Activated CD8-positive, alpha-beta memory T cell treated with anti-CD3 and anti-CD28 coated beads, Interleukin-2, amount 50 U/mL, for 1 hour (primary cell): ENCODE results near the gene PF4V1.
"Not testable (repeated sequence)": the region's sequence is repeated elsewhere in the genome, so short reads cannot be mapped to it uniquely, and the experiment has no call there.

Source experiments
- DNase-seq: peaks from one replicate; pipeline ENCODE4 v3.0.0-alpha.2; 2020; ENCODE audit errors: extremely low read depth

The PF4V1 gene

GRCh38 chr4:73870768-73871167 is 17.7 kb downstream of the PF4V1 start:
- no peak for DNase-seq

DNA sequence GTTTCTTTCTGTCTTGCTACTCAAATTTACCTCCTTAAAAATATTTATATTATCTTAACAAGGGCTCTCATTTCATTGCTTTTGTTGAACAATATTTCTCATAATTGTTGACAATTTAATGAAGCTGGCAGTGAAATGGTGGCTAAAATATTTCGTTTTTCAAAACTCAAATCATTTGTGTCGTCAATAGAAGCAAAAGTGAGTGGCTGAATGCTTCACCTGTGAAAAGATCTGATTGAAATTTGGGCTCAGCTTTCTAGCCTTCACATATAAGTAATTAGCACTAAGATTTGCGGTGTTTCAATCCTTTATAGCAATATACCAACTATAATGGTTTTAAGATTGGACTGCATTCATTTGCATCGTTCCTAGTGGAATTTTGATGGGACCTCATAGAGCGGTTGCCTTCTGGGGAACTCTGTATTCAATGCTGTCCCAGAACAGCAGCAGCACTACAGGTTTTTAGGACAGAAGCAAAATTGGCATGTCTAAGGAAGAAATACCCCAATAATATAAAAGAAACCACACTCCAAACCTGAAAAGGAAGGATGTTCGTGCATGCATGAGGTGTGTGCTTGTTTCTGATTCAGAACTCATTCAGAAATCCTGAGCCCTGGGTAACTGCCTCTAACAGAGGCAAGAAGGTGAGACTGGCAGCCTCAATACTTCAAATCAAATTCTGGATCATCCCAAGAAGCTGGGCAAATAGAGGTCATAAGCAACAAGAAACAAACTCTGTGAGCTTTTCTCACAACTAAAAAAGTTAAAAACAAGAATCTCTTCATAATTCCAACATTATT is 18.6 kb downstream of the PF4V1 start:
- DNase-seq = no peak

DNA sequence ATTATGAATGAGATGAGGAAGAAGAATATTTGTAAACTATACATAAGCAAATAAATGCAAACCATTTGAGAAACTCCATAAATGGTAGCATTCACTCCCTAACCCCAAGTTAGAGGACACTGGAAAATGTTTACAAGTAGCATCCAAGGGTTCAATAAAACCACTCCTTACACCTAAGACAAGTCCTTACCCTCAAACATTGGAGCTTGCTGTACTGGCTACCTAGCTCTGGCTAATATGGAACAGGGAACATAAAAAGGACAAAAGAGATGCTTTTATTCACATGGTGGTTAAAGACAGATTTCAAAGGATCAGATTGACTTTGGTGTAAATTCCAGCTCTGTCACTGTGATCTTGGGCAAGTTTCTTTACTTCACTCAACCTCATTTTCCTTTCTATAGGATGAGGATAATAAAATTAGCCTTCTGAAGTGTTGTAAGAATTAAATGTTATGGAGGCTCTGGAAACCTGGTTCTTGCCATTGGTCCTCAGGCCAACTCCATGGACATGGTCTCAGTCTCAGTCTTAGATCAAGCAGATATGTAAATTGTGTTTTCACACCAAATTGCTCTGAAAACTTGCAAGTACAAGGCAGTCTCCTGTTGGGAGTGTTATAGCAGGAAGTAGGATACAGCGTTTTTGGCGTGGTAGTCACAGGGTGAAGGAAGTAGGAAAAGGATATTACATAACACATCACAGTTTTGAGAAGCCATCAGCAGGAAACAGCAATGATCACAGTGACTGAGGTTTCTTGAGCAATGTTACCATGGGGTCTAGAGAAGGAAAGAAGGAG is 19.4 kb downstream of the PF4V1 start:
- DNase-seq = no peak

DNA sequence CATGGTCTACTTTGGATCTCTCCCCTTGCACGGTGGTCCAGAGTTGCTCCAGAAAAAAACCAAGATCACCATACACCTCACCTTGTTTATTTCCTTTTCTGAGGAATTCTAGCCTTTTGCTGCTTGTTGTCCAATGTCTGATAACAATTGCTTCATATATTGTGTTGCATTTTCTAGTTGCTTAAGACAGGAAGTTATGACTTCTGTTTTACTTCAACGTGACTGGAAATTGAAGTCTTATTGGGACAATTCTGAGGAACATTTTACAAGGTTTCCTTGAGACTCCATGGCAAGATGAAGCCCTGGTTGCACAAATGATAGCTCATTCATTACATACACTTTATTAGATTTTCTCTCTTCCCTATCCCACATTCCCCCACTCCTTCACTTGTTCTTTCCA is 21.3 kb downstream of the PF4V1 start:
- no peak for DNase-seq

GRCh38 chr4:73875401-73875800 is 22.3 kb downstream of the PF4V1 start:
- DNase-seq = no peak

DNA sequence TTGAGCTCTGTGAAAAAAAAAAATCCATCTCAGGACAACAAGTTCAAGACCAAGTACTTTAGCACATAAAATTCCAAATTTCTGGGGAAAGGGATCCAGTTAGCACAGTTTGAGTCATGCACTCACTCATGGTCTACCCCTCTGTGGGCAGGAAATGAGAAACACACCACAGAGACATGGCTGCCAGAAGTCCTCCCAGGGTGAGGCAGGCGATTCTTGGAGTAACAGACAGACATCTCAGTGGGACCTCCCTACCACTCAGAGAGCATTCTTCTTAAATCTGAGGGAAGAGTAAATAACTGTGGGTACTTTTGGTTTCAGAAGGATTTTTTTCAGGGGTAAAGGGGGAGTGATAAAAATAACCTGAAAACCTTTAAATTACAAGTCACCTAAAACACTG is 30.2 kb downstream of the PF4V1 start:
- DNase-seq = no peak

- DNase-seq = no peak
Measured at GRCh38 chr4:73885574-73886267, 32.6 kb downstream of the PF4V1 start.

- DNase-seq = no peak
Measured at GRCh38 chr4:73891326-73891725, 38.2 kb downstream of the PF4V1 start.

GRCh38 chr4:73891739-73892405 is 38.8 kb downstream of the PF4V1 start:
- no peak for DNase-seq

DNA sequence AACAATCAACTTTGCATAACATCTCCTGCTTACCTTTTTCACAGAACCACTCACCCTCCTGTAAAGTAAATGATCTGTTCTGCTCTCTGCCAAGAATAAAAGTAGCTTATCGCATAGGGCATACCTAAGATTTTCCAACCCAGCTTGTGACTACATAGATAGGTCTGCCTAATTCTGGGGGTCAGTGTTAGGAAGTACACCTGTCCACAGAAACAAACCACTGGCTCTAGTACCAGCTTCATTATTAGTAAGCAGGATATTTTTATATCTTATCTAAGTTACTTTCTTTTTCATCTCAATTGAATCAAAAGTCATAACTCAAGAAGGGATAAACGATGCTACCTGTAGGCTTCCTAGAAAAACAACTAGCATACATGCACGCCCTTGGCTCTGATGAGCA is 39.9 kb downstream of the PF4V1 start:
- DNase-seq = no peak

DNA sequence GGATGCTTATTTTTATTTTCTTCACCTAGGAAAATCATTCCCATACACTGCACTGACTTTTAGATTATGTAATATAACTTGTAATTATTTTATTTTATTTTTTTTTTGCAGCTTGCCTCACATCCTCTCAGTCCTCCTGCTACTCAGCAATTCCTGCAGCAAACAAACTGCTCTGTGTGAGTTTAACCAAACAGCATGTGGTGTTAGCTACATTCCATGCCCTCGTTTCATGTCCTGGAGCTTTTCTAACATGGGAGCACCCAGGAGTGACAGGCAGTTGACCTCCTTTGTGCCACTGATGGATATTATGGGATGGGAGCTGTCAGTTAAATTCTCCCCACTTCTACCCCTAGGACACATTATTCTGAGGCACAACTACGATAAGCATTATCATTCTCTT is 40.9 kb downstream of the PF4V1 start:
- no peak for DNase-seq

DNA sequence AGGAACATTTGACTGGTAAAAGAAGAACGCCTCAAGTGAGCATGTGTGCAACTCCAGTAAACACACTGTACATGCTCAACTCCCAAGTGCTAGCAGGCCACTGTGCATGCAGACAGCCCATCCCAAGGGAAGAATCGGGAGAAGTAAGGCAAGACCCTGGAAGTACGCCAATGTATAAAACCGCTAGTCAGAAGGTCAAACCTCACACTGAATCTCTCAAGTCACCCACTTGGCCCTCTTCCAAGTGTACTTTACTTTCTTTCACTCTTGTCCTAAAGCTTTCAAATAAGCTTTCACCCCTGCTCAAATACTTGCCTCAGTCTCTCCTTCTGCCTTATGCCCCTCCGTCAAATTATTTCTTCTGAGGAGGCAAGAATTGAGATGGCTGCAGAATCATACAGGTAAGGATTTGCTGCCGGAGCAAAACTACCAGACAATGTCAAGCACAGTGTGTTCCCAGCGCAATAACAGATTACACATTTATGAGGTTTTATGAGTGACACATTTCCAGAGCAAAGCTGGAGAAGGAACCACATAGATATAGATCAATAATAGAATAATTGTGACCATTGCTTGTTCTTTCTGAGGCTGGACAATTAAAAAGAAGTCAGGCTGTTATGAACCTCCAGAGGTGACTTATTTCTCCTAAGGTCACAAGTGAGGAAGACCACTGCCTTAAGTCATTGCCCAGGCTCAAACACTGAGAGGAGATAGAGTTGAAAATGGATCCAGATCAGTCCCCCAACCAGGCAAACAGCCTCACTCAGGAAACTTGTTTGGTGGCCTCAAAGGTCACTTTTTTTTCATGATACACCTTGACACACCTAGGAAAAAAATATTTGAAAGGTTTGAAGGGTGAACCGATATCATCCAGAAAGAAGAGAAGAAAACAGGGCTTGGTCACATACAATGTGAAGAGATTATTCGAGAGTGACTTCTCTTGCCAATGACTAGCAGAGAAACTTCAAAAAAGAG is 42.4 kb downstream of the PF4V1 start:
- DNase-seq = no peak

- DNase-seq = no peak
Measured at GRCh38 chr4:73896416-73896815, 43.3 kb downstream of the PF4V1 start.

DNA sequence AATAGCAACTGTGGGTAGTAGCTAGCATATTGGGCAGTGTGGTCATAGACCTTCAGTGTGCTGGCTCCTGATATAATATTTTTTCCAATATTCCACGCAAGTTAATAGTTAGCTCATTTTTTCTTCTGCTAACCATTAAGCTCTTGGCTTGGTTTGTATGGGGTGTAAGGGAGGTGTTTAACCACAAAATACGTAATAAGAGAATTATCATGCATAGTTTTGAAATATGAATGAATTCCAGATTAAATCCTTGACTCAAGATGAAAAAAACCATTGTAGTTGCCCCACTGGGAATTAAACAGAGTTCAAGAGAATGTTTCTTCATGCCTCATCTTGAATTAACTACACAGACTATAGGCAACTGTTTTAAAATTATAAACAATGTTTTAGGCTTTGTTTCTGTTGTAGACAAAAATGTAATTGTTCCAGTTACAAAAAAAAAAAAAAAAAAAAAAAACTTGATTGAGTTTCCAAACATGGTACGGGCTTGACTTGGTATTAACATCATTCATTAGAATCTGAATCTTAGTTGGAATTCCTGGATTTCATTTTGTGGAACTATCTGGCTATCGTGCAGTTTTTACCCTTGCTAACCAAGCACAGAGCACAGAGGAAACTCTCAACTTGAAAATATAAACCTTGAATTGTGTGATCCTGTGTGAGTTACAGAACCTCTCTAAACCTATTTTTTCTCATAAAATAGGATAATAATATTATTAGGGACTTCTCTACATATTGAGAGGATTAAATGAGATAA is 44.5 kb downstream of the PF4V1 start:
- DNase-seq = no peak

DNA sequence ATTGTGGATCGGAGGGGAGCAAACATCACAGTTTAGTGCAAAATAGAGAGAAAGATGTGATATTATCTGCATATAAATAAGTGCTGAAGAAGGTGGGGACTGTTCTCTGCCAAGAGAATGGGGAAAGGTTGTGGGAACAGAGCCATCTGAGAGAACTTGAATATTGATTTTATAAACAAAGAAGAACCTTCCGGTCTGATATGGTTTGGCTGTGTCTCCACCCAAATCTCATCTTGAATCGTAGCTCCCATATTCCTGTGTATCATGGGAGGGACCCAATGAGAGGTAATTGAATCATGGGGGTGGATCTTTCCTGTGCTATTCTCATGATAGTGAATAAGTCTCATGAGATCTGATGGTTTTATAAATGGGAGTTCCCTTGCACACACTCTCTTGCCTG is 46.2 kb downstream of the PF4V1 start:
- DNase-seq = not testable (repeated sequence)

- no peak for DNase-seq
Measured at GRCh38 chr4:73901031-73901430, 47.9 kb downstream of the PF4V1 start.

DNA sequence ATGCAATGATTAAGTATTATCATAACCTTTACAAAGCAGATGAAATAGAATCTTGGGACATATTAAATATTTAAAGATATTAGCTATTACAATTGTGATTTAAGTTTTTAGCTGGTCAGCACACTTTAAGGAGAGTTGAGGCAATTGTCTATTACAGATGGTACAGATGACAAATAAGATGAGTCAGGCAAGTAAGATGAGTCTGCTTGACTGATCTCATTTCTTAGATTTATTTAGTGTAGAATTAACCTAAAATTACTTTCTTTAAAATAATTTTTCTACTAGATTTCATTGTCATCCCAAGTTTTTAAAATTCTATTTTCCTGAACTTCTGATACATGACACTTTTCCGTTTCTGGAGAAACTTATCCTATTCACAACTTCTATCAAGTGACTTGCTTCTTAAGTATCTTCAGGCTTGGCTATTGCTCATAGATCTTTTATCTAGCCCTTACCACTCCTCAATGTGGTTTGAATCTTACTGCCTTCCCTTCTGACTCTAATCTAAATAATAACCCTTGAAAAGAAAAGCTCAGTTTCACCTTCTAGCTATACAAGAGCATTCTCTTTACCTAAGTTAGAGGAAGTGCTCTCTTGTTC is 49.0 kb downstream of the PF4V1 start:
- no peak for DNase-seq

DNA sequence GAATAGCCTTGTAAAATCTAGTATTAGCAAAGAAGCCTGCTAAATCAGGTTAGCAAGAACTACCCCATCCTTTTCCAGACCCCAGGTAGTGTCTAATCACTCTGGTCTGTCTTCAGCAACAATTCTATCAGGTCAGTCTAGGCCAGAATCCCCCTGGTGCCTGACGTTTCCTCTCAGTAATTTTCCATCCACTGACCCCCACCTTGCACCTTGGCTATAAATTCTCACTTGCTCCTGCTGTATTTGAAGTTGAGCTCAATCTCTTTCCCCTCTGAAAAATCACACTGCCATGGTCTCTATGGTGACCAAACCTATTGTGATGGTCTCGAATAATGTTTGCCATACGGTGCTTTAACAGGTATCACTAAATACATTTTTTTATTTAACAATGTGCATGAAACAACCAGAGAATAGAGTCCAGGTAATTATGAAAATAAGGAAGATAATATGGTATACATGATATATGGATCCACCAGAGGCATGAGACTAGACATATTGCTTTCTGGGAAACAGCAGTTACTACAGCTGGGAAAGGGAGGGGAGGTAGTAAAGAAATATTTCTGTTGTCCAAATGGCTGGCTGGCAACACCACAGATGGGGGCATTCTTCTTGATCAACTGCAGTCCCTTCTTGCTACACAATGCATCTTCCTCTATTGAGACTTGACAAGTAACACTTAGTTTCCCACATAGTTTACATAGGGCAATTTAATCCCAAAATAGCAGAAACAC is 49.9 kb downstream of the PF4V1 start:
- no peak for DNase-seq
